AG10803 (cell line): ENCODE measurements around the gene BBS2.

Experiments
- DNase-seq: peaks from one replicate; pipeline ENCODE4 v3.0.0; 2010; ENCODE audit warnings: low read depth
- H3K4me3 ChIP-seq: 2 replicates; pipeline ENCODE4 v1.5.1; 2011; ENCODE audit warnings: mild to moderate bottlenecking, low read length, control low read depth
- TF ChIP-seq, protein P1 (sequence below): conservative IDR thresholded peaks from 2 replicates; pipeline ENCODE4 v1.5.1; 2011; ENCODE audit warnings: mild to moderate bottlenecking, low read length, control low read depth, inconsistent platforms

BBS2 gene

DNA sequence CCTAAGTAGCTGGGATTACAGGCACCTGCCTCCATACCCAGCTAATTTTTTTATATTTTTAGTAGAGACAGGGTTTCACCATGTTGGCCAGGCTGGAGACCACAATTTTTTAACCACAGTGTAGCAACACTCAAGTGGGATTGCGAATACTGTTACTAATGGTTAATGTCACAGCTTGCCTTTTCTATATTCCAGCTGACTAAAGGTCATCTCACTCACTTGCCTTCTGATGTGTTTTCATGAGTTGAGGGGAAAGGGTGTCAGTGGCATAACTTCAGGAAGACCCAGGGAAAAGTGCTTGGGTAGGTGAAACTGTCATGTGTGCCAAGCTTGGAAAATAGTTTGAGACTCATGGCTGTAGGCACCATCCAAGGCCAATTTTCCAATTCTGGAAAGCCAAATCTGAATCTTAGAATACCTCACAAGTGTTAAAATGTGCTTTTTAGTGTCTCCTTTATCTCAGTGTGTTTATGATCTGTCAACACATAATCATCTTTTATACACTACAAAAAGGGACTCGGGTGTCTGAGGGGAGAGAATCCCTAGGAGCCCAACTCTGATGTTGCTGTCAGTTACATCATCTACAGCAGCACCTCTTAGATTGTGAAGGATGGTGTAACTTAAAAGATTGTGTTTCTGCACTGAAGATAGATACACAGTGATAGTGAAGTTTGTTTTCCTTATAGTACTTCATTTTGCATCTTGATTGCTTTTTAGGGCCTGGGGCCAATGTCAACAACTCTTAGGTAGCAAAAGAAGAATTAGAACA, 41.4 kb downstream of the BBS2 start:
- DNase-seq, result peak; percentile 53
- TF ChIP-seq, protein P1, sequence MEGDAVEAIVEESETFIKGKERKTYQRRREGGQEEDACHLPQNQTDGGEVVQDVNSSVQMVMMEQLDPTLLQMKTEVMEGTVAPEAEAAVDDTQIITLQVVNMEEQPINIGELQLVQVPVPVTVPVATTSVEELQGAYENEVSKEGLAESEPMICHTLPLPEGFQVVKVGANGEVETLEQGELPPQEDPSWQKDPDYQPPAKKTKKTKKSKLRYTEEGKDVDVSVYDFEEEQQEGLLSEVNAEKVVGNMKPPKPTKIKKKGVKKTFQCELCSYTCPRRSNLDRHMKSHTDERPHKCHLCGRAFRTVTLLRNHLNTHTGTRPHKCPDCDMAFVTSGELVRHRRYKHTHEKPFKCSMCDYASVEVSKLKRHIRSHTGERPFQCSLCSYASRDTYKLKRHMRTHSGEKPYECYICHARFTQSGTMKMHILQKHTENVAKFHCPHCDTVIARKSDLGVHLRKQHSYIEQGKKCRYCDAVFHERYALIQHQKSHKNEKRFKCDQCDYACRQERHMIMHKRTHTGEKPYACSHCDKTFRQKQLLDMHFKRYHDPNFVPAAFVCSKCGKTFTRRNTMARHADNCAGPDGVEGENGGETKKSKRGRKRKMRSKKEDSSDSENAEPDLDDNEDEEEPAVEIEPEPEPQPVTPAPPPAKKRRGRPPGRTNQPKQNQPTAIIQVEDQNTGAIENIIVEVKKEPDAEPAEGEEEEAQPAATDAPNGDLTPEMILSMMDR, result no peak
- H3K4me3 ChIP-seq, result no peak overlapping the region

DNA sequence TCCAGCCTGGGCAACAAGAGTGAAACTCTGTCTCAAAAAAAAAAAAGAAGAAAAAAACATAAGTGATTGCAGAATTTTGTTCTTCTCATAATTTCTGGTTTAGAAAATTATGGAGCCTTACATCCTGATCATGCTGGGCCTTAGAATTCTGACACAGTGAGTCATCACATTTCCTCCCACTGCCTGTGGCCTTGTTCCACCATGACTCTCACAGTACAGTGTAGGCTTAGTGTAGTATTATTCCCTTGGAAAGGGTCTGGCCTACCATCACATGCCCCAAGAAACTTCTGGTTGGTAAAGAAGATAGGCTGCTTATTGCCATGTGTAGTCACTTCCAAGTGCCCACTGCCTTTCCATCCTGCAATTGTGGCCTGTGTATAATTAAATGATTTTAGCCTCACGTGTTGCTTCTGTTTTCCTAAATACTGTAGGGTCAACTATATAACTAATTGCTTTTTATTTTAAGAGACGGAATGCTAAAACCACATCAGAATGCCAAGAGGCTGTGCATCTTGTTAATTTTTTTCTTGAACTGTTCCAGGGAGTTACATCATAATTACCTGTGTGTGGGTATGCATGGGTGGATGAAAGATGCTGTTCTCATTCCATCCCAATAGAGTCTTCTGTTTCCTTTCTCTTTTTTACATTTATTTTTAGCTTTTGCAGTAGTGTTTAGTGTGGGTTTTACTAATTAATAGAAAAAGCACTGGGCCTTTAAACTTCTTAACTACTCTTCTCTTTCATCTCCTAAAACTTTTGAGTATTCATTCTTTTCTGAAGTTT, 42.5 kb downstream of the BBS2 start:
- peak; percentile 87 for DNase-seq
- no peak overlapping the region for H3K4me3 ChIP-seq
- TF ChIP-seq, protein P1, result no peak

DNA sequence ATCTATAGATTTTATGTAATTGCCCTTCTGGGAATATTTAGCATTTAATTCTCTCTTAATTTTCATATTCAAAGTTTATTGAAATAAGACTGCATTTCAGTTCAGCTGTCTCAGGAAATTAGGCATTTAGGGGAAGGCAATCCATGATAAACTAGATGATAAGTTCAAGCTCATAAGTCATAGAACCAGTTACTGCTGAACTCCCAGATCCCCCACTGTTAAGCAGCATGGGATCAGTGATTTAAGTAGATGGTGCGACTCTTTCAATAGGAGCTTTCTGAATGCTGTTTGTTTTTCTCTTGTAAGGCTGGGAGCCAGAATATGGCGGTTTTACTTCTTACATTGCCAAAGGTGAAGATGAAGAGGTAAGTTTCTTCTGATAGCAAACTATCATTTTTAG, 44.6 kb downstream of the BBS2 start:
- DNase-seq, result no peak
- no peak overlapping the region for H3K4me3 ChIP-seq
- TF ChIP-seq, protein P1, result no peak

DNA sequence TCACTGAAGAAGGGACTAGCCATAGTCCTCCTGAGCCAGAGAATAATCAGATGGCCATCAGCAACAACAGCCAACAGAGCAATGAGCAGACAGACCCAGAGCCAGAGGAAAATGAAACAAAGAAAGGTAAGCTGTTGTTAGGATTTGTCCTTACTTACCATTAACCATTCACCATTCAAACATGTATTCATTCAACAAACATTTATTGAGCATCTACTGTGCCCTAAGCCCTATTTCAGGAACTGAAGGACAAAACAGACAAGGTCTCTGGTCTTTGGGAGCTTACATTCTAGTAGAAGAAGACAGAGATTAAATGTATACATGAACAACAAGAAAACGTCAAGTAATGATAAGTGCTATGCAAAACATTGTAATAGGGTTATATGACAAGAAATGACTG, 49.2 kb downstream of the BBS2 start:
- H3K4me3 ChIP-seq, result no peak overlapping the region
- no peak for DNase-seq
- TF ChIP-seq, protein P1, result no peak

DNA sequence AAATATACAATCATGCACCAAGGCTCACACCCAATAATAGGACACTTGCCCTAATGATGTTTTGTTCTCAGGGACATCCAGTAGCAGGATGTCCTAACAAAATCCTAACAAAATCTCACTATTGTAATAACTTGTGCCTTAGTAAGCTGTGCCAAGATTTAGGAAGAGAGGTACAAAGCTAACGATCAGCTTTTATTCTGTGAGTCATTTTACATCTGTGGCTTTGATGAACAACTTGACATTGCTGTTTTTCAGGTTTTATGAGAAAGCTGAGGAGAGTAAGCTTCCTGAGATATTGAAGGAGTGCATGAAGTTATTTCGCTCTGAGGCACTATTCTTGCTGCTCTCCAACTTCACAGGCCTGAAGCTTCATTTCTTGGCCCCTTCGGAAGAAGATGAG, 49.6 kb downstream of the BBS2 start:
- H3K4me3 ChIP-seq, result no peak overlapping the region
- no peak for DNase-seq
- TF ChIP-seq, protein P1, result no peak

DNA sequence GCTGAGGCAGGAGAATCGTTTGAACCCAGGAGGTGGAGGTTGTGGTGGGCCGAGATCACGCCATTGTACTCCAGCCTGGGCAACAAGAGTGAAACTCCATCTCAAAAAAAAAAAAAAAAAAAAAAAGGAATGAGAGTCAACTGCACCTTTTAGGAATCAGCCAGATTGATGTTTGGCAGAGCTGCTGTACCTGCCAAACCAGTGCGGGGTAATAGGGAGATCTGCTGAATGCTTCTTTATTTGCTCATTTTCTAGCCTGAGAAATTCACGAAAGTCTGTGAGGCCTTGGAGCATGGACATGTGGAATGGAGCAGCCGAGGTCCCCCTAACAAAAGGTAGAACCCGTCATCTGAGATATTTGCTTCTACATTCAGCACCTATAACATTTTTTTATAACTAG, 50.1 kb downstream of the BBS2 start:
- H3K4me3 ChIP-seq, result no peak overlapping the region
- TF ChIP-seq, protein P1, result no peak
- DNase-seq, result no peak

DNA sequence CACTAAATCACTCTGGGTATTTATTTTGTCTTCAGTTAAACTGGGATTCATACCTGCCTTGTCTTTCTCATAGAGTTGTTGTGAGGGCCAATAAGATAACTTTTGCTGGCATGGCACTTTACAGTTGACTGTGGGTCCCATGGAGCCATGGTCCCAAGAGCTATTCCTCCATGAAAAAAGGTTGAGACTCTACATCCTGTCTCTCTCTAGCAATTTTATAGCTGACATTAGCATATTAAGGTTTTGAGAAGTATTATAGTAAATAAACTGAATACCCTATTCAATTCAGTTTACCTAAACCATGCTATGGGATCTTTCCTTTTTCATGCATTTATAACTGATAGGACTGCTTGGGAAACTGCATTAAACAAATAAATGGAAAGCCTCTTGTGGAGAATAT, 51.0 kb downstream of the BBS2 start:
- TF ChIP-seq, protein P1, result no peak
- no peak overlapping the region for H3K4me3 ChIP-seq
- no peak for DNase-seq
